ENCODE results near the gene MED27. TPM values are rescaled to one million over a fixed set of nuclear protein-coding genes. Genes with fewer than 3 reads are reported as not detected.
A peak's percentile ranks its signal among the peaks of the same experiment; 100 is the strongest.

Gene MED27
- total RNA-seq, 2 donors from 2014 or later: 29.8 to 37.0 TPM

GRCh38 chr9:131812116-131812790, 267.4 kb downstream of the MED27 start:
- WGBS, 2 experiments (ENCODE audit: insufficient coverage in 1 of 2, insufficient read length in 1 of 2): 94 to 96% methylated on average over 17 to 23 of the region's 23 CpGs
- H3K9me3 ChIP-seq (ENCODE audit: control insufficient read depth, low read length): no peaks in the 10 kb centered on the region
- no peak for DNase-seq
- H3K27me3 Mint-ChIP-seq (ENCODE audit: insufficient read depth): no peaks in the 10 kb centered on the region
- no peak overlapping the region for H3K4me3 Mint-ChIP-seq
- H3K36me3 ChIP-seq (ENCODE audit: control insufficient read depth, insufficient read depth, low read length): no peaks in the 10 kb centered on the region
- no peak overlapping the region for H3K4me3 ChIP-seq (ENCODE audit: low read length)
- no peaks in the 10 kb centered on the region for H3K9me3 Mint-ChIP-seq
- H3K36me3 Mint-ChIP-seq (ENCODE audit: low read depth): no peaks in the 10 kb centered on the region
- H3K27ac ChIP-seq (ENCODE audit: low read depth, low read length): no peak overlapping the region
- no peak for TF ChIP-seq CTCF (conservative IDR thresholded peaks at IDR 0.05)
- H3K4me1 ChIP-seq (ENCODE audit: control insufficient read depth, insufficient read depth, low read length): no peaks in the 10 kb centered on the region
- no peak overlapping the region for H3K9ac ChIP-seq (ENCODE audit: extremely low read depth, low read length, poor library complexity, severe bottlenecking)
- H3K27ac Mint-ChIP-seq: peak overlapping the region; percentile 11
- no peaks in the 10 kb centered on the region for H3K27me3 ChIP-seq (ENCODE audit: control insufficient read depth, insufficient read depth, low read length, poor library complexity, severe bottlenecking)
- H3K4me1 Mint-ChIP-seq: peaks cover 3% of the 10 kb centered on the region

GRCh38 chr9:131811405-131811804, 268.3 kb downstream of the MED27 start:
- no peak overlapping the region for H3K9ac ChIP-seq (ENCODE audit: extremely low read depth, low read length, poor library complexity, severe bottlenecking)
- no peaks in the 10 kb centered on the region for H3K27me3 ChIP-seq (ENCODE audit: control insufficient read depth, insufficient read depth, low read length, poor library complexity, severe bottlenecking)
- H3K9me3 ChIP-seq (ENCODE audit: control insufficient read depth, low read length): no peaks in the 10 kb centered on the region
- H3K36me3 Mint-ChIP-seq (ENCODE audit: low read depth): no peaks in the 10 kb centered on the region
- no peaks in the 10 kb centered on the region for H3K9me3 Mint-ChIP-seq
- no peak for DNase-seq
- H3K4me1 ChIP-seq (ENCODE audit: control insufficient read depth, insufficient read depth, low read length): no peaks in the 10 kb centered on the region
- H3K4me3 Mint-ChIP-seq: no peak overlapping the region
- H3K27me3 Mint-ChIP-seq (ENCODE audit: insufficient read depth): no peaks in the 10 kb centered on the region
- no peak for TF ChIP-seq CTCF (conservative IDR thresholded peaks at IDR 0.05)
- H3K4me1 Mint-ChIP-seq: peaks cover 9% of the 10 kb centered on the region
- H3K4me3 ChIP-seq (ENCODE audit: low read length): no peak overlapping the region
- H3K27ac Mint-ChIP-seq: no peak overlapping the region
- WGBS, 2 experiments (ENCODE audit: insufficient coverage in 1 of 2, insufficient read length in 1 of 2): 92 to 94% methylated on average over 9 to 11 of the region's 11 CpGs
- H3K36me3 ChIP-seq (ENCODE audit: control insufficient read depth, insufficient read depth, low read length): no peaks in the 10 kb centered on the region
- no peak overlapping the region for H3K27ac ChIP-seq (ENCODE audit: low read depth, low read length)

GRCh38 chr9:131810351-131811170, 269.1 kb downstream of the MED27 start:
- H3K4me1 Mint-ChIP-seq: peaks cover 14% of the 10 kb centered on the region

More at GRCh38 chr9:131810351-131811170, 269.1 kb downstream of the MED27 start:
- no peak overlapping the region for H3K27ac ChIP-seq (ENCODE audit: low read depth, low read length)
- no peaks in the 10 kb centered on the region for H3K27me3 ChIP-seq (ENCODE audit: control insufficient read depth, insufficient read depth, low read length, poor library complexity, severe bottlenecking)
- 86 to 88% methylated on average over 15 to 22 of the region's 23 CpGs for WGBS, 2 experiments (ENCODE audit: insufficient coverage in 1 of 2, insufficient read length in 1 of 2)
- no peaks in the 10 kb centered on the region for H3K9me3 Mint-ChIP-seq
- H3K9me3 ChIP-seq (ENCODE audit: control insufficient read depth, low read length): no peaks in the 10 kb centered on the region
- H3K27me3 Mint-ChIP-seq (ENCODE audit: insufficient read depth): no peaks in the 10 kb centered on the region
- TF ChIP-seq CTCF (conservative IDR thresholded peaks at IDR 0.05): peak; percentile 44
- no peak overlapping the region for H3K9ac ChIP-seq (ENCODE audit: extremely low read depth, low read length, poor library complexity, severe bottlenecking)
- no peak overlapping the region for H3K27ac Mint-ChIP-seq
- H3K4me3 ChIP-seq (ENCODE audit: low read length): no peak overlapping the region
- no peaks in the 10 kb centered on the region for H3K36me3 ChIP-seq (ENCODE audit: control insufficient read depth, insufficient read depth, low read length)
- no peak overlapping the region for H3K4me3 Mint-ChIP-seq
- peak; percentile 62 for DNase-seq
- H3K36me3 Mint-ChIP-seq (ENCODE audit: low read depth): no peaks in the 10 kb centered on the region
- no peaks in the 10 kb centered on the region for H3K4me1 ChIP-seq (ENCODE audit: control insufficient read depth, insufficient read depth, low read length)

Other genes starting within 250 kb of the MED27 start
- gene NTNG2, start 82.2 kb upstream of the MED27 start, total RNA-seq: 1 to 10 TPM; 1.3 TPM

Data from endodermal cell (in vitro differentiated cells).